Adipose tissue (tissue), 3 donors: ENCODE results near the gene GPR137C. TPM values are rescaled to one million over a fixed set of nuclear protein-coding genes. Genes with fewer than 3 reads are reported as not detected.

Source experiments
- H3K27ac ChIP-seq: one replicate; pipeline ENCODE4 v1.5.1; 2013; ENCODE audit warnings: low read depth, low read length
- WGBS, 3 donors: extraction: QIAGEN DNeasy Blood & Tissue Kit; methylation state at CpG; one replicate each; pipeline ENCODE4 v1.1.7; 2013; 5-methylcytosine and 5-hydroxymethylcytosine counted together
- polyA plus RNA-seq, 3 donors: library from polyadenylated mRNA; stranded (reverse); fragments of 200-250 nt; gene quantifications; one replicate each; pipeline ENCODE4 v1.2.3, GENCODE V29; 2013
- donor health status: healthy with polysubstance abuse.
- donor health status: Bipolar disorder and iron deficiency.
- donor health status: healthy.

GPR137C gene
- polyA plus RNA-seq, 3 donors = 0.17 to 0.48 (median 0.45) TPM

DNA sequence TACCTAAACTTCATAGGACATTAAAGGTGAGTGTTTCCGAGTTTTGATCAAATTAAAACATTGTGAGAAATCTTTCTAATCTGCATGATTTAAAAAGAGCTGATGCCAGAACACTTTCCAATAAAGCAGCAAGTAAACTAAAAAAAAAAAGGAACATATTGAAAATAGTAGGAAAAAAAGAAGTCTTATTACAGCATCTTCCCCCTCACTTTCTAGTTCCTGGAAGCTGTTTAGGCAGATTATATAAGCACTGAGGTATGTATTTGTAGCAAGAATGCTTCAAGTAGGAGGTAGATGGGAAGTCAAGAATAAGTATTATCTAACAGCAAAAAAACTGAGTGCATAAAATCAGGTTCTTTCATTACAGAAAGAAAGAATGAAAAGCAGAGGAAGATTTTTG lies 96.9 kb downstream of the GPR137C start:
- no peak overlapping the region for H3K27ac ChIP-seq
- WGBS, 3 donors = 95 to 100% (median 97%) methylated on average over 1 of the region's 1 CpG

DNA sequence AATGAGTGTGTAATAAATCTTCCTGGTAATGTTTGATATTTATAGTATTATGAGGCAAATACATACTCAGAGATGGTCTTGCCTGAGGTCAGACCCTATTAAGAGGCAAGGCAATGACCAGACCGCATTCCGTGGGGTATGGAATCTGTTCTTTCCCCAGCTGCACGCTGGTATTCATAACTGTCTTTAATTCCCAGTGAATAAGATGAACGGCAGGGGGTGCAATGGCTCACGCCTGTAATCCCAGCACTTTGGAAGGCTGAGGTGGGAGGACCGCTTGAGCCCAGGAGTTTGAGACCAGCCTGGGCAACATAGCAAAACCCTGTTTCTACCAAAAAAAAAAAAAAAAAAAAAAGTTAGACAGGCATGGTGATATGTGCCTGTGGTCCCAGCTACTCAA lies 98.1 kb downstream of the GPR137C start:
- H3K27ac ChIP-seq = no peak overlapping the region
- 72 to 87% (median 87%) methylated on average over 6 of the region's 6 CpGs for WGBS, 3 donors

DNA sequence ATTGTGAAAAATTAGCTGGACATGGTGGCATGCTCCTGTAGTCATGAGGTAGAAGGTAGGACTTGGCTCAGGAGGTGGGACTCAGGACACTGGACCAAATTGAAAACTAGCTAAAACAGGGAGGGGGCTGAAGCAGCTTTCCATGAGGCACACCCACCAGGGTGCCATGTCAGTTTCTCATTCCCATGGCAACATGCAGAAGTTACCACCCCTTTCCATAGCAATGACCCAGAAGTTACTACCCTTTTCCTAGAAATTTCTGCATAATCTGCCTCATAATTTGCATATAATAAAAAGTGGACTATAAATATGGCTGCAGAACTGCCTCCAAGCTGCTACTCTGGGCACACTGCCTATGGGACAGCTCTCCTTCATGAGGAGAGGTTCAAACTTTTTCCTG lies 104.3 kb downstream of the GPR137C start:
- no peak overlapping the region for H3K27ac ChIP-seq

GRCh38 chr14:52660325-52660724 lies 107.7 kb downstream of the GPR137C start:
- H3K27ac ChIP-seq = no peak overlapping the region

- 89 to 98% (median 95%) methylated on average over 1 of the region's 1 CpG for WGBS, 3 donors
These were observed 108.2 kb downstream of the GPR137C start for GRCh38 chr14:52660832-52661231.

GRCh38 chr14:52661314-52661713 lies 108.7 kb downstream of the GPR137C start:
- WGBS, 3 donors = 77 to 94% (median 94%) methylated on average over 2 of the region's 2 CpGs
- H3K27ac ChIP-seq = no peak overlapping the region

More at GRCh38 chr14:52660832-52661231, 108.2 kb downstream of the GPR137C start:
- H3K27ac ChIP-seq = no peak overlapping the region

DNA sequence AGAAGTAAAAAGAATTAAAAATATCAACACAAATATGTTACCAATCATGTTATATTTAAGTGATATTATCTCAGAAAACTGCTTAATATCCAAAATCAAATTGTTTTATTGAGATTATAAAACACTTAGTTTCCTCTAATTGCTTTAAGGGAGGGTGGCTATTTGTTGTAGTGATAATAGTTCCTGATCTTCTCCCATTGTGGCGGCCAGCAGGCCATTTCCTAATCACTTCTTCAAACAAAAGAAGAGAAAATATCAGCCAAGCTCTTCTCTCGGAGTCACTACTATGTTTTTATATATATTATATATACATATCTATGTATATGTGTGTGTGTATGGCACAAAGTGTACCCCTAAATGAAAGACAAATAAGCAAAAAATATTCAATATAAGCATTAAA lies 111.2 kb downstream of the GPR137C start:
- no peak overlapping the region for H3K27ac ChIP-seq
- 85 to 89% (median 85%) methylated on average over 2 of the region's 2 CpGs for WGBS, 3 donors

DNA sequence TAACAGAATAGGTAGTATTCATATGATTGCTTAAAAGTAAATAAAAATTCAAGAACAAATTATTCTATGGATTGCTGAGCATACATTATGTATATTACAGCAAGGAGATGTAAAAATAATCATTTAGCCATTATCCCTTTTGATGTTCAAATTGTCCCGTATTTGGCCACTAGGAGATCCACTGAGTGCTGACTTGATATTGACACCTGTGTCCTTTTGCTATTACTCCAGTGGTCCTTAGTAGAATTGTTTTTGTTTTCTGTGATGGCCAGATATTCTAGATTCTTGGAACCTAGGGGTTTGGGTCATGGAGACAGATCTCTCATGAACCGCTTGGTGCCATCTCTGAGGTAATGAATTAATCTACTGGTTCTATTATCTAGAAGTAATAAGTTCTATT lies 126.0 kb downstream of the GPR137C start:
- no peak overlapping the region for H3K27ac ChIP-seq
- WGBS, 3 donors = 94 to 99% (median 95%) methylated on average over 2 of the region's 2 CpGs

GRCh38 chr14:52683985-52684520 lies 131.4 kb downstream of the GPR137C start:
- 64 to 91% (median 90%) methylated on average over 2 of the region's 2 CpGs for WGBS, 3 donors

GRCh38 chr14:52686176-52686575 lies 133.5 kb downstream of the GPR137C start:
- 91 to 100% (median 92%) methylated on average over 1 of the region's 1 CpG for WGBS, 3 donors
- H3K27ac ChIP-seq = no peak overlapping the region

More at GRCh38 chr14:52683985-52684520, 131.4 kb downstream of the GPR137C start:
- no peak overlapping the region for H3K27ac ChIP-seq

Other genes with a start within 250 kb of the GPR137C start
- gene PTGER2, start 238.5 kb upstream of the GPR137C start, polyA plus RNA-seq = 1 to 10 TPM in 2 of 3 donors, under 1 TPM in 1; 0.49 to 8.3 (median 6.3) TPM
- gene TXNDC16, start 331 bp upstream of the GPR137C start, polyA plus RNA-seq = 1 to 10 TPM; 2.4 to 5.2 (median 2.6) TPM
- 10 to 100 TPM in 2 of 3 donors, 1 to 10 TPM in 1; 9.3 to 15.1 (median 11.4) TPM for gene ERO1A, start 142.7 kb downstream of the GPR137C start, polyA plus RNA-seq
- gene PSMC6, start 154.4 kb downstream of the GPR137C start, polyA plus RNA-seq = 10 to 100 TPM; 40.4 to 66.6 (median 53.8) TPM
- gene STYX, start 177.3 kb downstream of the GPR137C start, polyA plus RNA-seq = 1 to 10 TPM; 4.5 to 7.8 (median 5.7) TPM
- 10 to 100 TPM; 13.1 to 15.1 (median 13.9) TPM for gene GNPNAT1, start 238.8 kb downstream of the GPR137C start, polyA plus RNA-seq